ENCODE measurements around the gene CPTP.

GRCh38 chr1:1306661-1307260 is 17.8 kb upstream of the CPTP start:
- TF ChIP-seq CTCF (IDR thresholded peaks at IDR 0.05) (no peak), POLR2A (IDR thresholded peaks at IDR 0.05) (no peak)
